MM.1S (cell line): ENCODE results near the gene DVL1.

Experiments used
- CTCF ChIP-seq: fragments of 300-600 bp; sonication (generic); IDR thresholded peaks from 2 replicates; pipeline ENCODE4 v1.5.1; 2016; ENCODE audit warnings: antibody characterized with exemption, low read length, mixed read lengths
- EZH2 ChIP-seq: fragments of 300-600 bp; sonication (generic); optimal IDR thresholded peaks from 2 replicates; pipeline ENCODE3; 2017; ENCODE audit warnings: low read depth, mild to moderate bottlenecking, antibody characterized with exemption, low read length, mixed read lengths
- EZH2phosphoT487 ChIP-seq: fragments of 300-600 bp; sonication (generic); IDR thresholded peaks from 2 replicates; pipeline ENCODE4 v1.6.1; 2018; ENCODE audit warnings: antibody characterized with exemption, low read length

- no peak for TF ChIP-seq CTCF
- TF ChIP-seq EZH2 = no peak
- TF ChIP-seq EZH2phosphoT487 = no peak
These were observed 22.1 kb upstream of the DVL1 start for GRCh38 chr1:1371364-1371745.
